PC-9 (cell line): ENCODE data around the gene PITPNM1. TPM values are rescaled to one million over a fixed set of nuclear protein-coding genes. Genes with fewer than 3 reads are reported as not detected.

Source experiments
- BruUV-seq: library from RNA; stranded (reverse); fragments of 400-500 nt; replicated peaks from 2 replicates; lab custom pipeline; 2021; lab: Mats Ljungman, UMichigan
- CTCF ChIA-PET: fragments of 300-600 bp; sonication (Branson Sonifier 250); formaldehyde crosslinking; loops from one replicate; lab custom pipeline; 2022; ENCODE audit warnings: antibody characterized with exemption; lab: Charles Lee
- POLR2A ChIA-PET: fragments of 300-600 bp; sonication (Branson Sonifier 250); formaldehyde crosslinking; loops from one replicate; lab custom pipeline; 2022; ENCODE audit warnings: antibody characterized with exemption; ENCODE audit not compliant: unreplicated experiment; lab: Charles Lee
- DNase-seq, 2 experiments: peaks; one replicate each; pipeline versions ENCODE4 v3.0.0 to v3.0.0-alpha.2; 2015 to 2022; ENCODE audit warnings: mixed read lengths in 1 of 2
- H2AFZ ChIP-seq: fragments of 200-600 bp; sonication (generic); 2 replicates; pipeline ENCODE4 v1.8.1; 2017; ENCODE audit warnings: antibody characterized with exemption
- H3F3A ChIP-seq: fragments of 200-600 bp; sonication (generic); 2 replicates; pipeline ENCODE4 v1.8.1; 2017; ENCODE audit warnings: antibody characterized with exemption, mild to moderate bottlenecking, low read depth; ENCODE audit not compliant: insufficient read depth
- H3K27ac ChIP-seq: fragments of 200-600 bp; sonication (generic); 2 replicates; pipeline ENCODE4 v1.6.1; 2016; ENCODE audit warnings: mixed run types
- H3K27me3 ChIP-seq: fragments of 200-600 bp; sonication (generic); 2 replicates; pipeline ENCODE4 v1.6.1; 2016; ENCODE audit warnings: low read depth, mixed run types; ENCODE audit not compliant: insufficient read depth
- H3K36me3 ChIP-seq: fragments of 200-600 bp; sonication (generic); 2 replicates; pipeline ENCODE4 v1.6.1; 2016; ENCODE audit warnings: low read depth, mixed run types
- H3K4me1 ChIP-seq: fragments of 200-600 bp; sonication (generic); replicated peaks from 2 replicates; pipeline ENCODE4 v1.6.1; 2016; ENCODE audit warnings: mixed run types; ENCODE audit not compliant: insufficient read depth
- H3K4me2 ChIP-seq: fragments of 200-600 bp; sonication (generic); 2 replicates; pipeline ENCODE4 v1.6.1; 2017; ENCODE audit warnings: mixed run types
- H3K4me3 ChIP-seq: fragments of 200-600 bp; sonication (generic); 2 replicates; pipeline ENCODE4 v1.6.1; 2016; ENCODE audit warnings: mixed run types
- H3K79me2 ChIP-seq: fragments of 200-600 bp; sonication (generic); 2 replicates; pipeline ENCODE4 v1.6.1; 2017; ENCODE audit warnings: low read depth, mixed run types
- H3K9me2 ChIP-seq: fragments of 200-600 bp; sonication (generic); 2 replicates; pipeline ENCODE4 v1.8.1; 2017; ENCODE audit warnings: mild to moderate bottlenecking; ENCODE audit not compliant: insufficient read depth
- H3K9me3 ChIP-seq: fragments of 200-600 bp; sonication (generic); 2 replicates; pipeline ENCODE4 v1.8.1; 2016; ENCODE audit warnings: low read depth; ENCODE audit not compliant: insufficient read depth
- H4K20me1 ChIP-seq: fragments of 200-600 bp; sonication (generic); 2 replicates; pipeline ENCODE4 v1.8.1; 2017; ENCODE audit not compliant: insufficient read depth
- EZH2 ChIP-seq: fragments of 200-600 bp; sonication (generic); IDR thresholded peaks from 2 replicates; pipeline ENCODE4 v1.8.0; 2017; ENCODE audit warnings: antibody characterized with exemption, low read depth
- intact Hi-C: fragments of 100-400 bp; cut with micrococcal nuclease; formaldehyde crosslinking; loops from one replicate; pipeline ENCODE4 v1.10.0; 2022; ENCODE audit not compliant: unreplicated experiment
- total RNA-seq: library from RNA; stranded (reverse); gene quantifications from 2 replicates; pipeline ENCODE4 v1.2.3, GENCODE V29; 2021
- TF ChIP-seq, protein P1 (sequence below): fragments of 200-600 bp; sonication (generic); conservative IDR thresholded peaks from 2 replicates; pipeline ENCODE4 v1.6.1; 2017; ENCODE audit warnings: mixed run types, antibody characterized with exemption, mild to moderate bottlenecking, moderate library complexity

Gene PITPNM1
- total RNA-seq, 1 experiment from 2014 or later: 84.0 TPM

DNA sequence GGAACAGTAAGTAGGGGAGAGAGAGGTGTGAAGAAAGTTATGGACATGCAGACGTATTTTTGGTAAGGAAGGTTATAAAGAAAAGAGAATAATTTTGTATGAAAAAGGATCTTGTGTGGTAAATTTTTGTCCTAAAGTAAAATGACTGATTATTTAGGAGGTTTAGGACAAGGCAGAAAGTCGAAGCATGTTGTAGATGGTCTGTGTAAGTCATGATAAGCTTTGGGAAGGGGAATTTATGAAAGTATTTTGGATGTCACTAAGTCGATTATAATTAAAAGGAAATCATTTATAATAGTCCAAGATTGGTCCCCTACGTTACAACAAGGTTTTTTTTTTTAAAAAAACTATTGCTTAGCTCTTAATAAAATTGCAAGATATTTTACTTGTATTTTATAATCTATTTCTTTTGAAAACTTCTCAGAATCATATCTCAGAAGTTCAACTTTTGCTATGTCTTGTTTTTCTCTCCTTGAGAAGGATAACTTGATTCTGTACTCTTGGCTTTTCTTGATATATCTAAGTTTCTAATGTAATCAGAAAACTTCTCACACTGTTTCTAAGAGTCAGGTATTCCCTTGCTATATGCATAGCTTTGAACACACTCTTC is 29.0 kb upstream of the PITPNM1 start:
- Histone ChIP-seq H3K79me2 (no peaks in the 10 kb centered on the region), H2AFZ (no peak overlapping the region), H3K27ac (no peak overlapping the region), H3K4me2 (no peak overlapping the region), H3K9me2 (no peaks in the 10 kb centered on the region), H3K27me3 (no peaks in the 10 kb centered on the region), H3K9me3 (peaks cover 29% of the 10 kb centered on the region; the same call in 1 of the 2 replicates), H3F3A (no peaks in the 10 kb centered on the region), H4K20me1 (no peaks in the 10 kb centered on the region), H3K4me1 (peaks cover 7% of the 10 kb centered on the region), H3K36me3 (no peaks in the 10 kb centered on the region), H3K4me3 (no peak overlapping the region)
- DNase-seq: no peak
- no TSS peak for BruUV-seq
- TF ChIP-seq, protein P1, sequence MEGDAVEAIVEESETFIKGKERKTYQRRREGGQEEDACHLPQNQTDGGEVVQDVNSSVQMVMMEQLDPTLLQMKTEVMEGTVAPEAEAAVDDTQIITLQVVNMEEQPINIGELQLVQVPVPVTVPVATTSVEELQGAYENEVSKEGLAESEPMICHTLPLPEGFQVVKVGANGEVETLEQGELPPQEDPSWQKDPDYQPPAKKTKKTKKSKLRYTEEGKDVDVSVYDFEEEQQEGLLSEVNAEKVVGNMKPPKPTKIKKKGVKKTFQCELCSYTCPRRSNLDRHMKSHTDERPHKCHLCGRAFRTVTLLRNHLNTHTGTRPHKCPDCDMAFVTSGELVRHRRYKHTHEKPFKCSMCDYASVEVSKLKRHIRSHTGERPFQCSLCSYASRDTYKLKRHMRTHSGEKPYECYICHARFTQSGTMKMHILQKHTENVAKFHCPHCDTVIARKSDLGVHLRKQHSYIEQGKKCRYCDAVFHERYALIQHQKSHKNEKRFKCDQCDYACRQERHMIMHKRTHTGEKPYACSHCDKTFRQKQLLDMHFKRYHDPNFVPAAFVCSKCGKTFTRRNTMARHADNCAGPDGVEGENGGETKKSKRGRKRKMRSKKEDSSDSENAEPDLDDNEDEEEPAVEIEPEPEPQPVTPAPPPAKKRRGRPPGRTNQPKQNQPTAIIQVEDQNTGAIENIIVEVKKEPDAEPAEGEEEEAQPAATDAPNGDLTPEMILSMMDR: no peak
- TF ChIP-seq EZH2: no peak
- ChIA-PET POLR2A (no interaction called here), CTCF (no interaction called here)
- intact Hi-C loops: no loop called here

GRCh38 chr11:67532889-67533288 is 27.7 kb upstream of the PITPNM1 start:
- intact Hi-C loops: no loop called here
- Histone ChIP-seq H3K4me3 (no peak overlapping the region), H3K36me3 (no peaks in the 10 kb centered on the region), H3K27me3 (no peaks in the 10 kb centered on the region), H2AFZ (no peak overlapping the region), H3K79me2 (no peaks in the 10 kb centered on the region), H3K9me2 (no peaks in the 10 kb centered on the region), H3F3A (no peaks in the 10 kb centered on the region), H3K9me3 (peaks cover 35% of the 10 kb centered on the region; the same call in 1 of the 2 replicates), H3K27ac (no peak overlapping the region), H4K20me1 (no peaks in the 10 kb centered on the region), H3K4me1 (peaks cover 14% of the 10 kb centered on the region), H3K4me2 (no peak overlapping the region)
- no peak for TF ChIP-seq EZH2
- TF ChIP-seq, protein P1: no peak
- CTCF ChIA-PET: no interaction called here
- POLR2A ChIA-PET: no interaction called here
- no peak for DNase-seq
- BruUV-seq: no TSS peak

DNA sequence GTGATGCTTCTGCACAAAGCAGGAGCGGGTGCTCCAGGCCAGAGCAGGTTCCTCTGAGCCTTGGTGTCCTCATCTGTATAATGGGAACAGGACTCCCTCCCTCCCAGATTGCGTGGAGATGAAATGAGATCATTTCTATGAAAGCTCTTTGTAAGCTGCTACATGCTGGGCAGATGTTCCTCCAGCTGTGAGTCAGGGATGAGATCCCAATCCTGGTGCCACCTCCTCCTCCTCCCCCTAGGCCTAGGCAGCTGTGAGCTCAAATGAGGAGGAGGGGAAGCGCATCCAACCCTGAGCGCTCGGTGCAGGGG is 25.1 kb upstream of the PITPNM1 start:
- no peaks in the 10 kb centered on the region for H4K20me1 ChIP-seq
- TF ChIP-seq, protein P1: no peak
- no peak for TF ChIP-seq EZH2
- no peaks in the 10 kb centered on the region for H3K79me2 ChIP-seq
- no peaks in the 10 kb centered on the region for H3K9me2 ChIP-seq
- no peak overlapping the region for H3K4me2 ChIP-seq
- no peaks in the 10 kb centered on the region for H3K27me3 ChIP-seq
- POLR2A ChIA-PET: no interaction called here
- peaks cover 28% of the 10 kb centered on the region; the same call in 1 of the 2 replicates for H3K9me3 ChIP-seq
- BruUV-seq: no TSS peak
- no peak overlapping the region for H3K27ac ChIP-seq
- intact Hi-C loops: no loop called here
- peaks cover 14% of the 10 kb centered on the region for H3K4me1 ChIP-seq
- H3K4me3 ChIP-seq: no peak overlapping the region
- CTCF ChIA-PET: no interaction called here
- H3K36me3 ChIP-seq: no peaks in the 10 kb centered on the region
- no peak for DNase-seq
- no peaks in the 10 kb centered on the region for H3F3A ChIP-seq
- H2AFZ ChIP-seq: no peak overlapping the region
